ENCODE data around the gene WWC1.
"Not testable (repeated sequence)": the region's sequence is repeated elsewhere in the genome, so short reads cannot be mapped to it uniquely, and the experiment has no call there.

WWC1 gene

DNA sequence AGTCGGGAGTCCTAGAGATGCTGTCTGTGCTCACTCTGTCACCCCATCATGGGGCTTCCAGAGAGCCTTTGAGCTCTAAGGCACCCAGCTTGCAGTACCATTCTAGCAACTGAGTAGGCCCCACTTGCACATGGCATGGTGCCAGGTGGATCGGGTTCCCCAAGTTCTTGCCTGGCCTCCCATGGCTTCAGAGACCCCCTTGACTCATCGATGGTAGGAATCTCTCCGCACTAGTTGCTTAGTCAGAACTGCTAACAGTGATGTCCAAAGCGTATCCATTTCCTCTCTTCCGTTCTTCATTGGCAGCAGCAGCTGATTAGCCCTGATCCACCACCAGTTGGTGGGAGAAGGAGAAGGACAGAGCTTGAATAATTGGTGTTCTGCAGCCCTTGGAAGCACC is 124.5 kb downstream of the WWC1 start:
- DNase-seq, result no peak

DNA sequence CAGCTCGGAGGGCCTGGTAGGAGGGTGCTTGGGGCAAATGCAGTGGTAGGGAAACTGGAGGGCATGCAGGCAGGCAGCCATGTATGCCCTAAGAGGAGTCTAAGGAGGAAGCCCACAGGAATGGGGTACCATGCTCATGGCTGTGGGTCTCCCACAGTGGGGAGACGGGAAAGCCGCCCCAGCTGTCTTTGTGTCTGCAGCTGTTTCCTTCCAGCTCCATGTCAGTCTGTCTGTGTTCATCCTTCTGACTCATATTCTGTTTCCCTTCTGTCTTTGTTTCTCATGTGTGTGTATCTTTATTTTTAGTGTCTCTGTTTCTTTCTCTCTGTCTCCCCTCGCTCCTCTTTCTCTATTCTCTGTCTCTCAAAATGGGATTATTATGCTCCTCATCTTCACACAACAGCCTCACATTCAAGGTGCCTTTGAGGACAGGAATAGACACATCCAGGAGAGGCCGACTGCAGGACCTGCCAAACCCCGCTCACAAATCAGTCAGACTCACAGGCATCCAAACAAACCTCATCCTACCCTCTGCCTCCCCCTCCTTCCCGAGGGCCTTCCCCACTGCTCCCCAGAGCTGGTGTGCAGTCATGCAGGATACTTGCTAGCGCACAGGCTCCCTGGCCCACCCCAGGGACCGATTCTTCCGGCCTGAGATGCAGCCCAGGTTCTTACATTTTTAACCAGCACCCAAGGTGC is 126.4 kb downstream of the WWC1 start:
- DNase-seq, result no peak

DNA sequence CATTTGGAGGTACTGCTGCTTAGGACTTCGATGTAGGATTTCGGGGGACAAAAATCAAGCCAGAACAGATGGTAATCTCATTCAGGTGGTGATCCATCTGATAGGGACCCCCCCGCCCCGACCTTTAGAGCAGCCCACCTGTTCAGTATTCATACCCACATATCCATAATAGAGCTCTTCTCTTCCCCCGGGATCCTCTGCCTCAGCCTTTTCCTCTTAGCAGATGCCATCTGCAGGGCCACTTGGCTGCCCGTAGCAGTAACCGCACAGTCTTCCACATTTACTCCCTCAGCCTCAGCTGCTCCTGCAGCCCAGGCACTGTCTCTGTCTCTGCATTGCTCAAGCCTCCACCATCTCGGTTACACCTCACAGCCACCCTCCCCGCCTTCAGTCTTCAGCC is 129.0 kb downstream of the WWC1 start:
- DNase-seq, result no peak

DNA sequence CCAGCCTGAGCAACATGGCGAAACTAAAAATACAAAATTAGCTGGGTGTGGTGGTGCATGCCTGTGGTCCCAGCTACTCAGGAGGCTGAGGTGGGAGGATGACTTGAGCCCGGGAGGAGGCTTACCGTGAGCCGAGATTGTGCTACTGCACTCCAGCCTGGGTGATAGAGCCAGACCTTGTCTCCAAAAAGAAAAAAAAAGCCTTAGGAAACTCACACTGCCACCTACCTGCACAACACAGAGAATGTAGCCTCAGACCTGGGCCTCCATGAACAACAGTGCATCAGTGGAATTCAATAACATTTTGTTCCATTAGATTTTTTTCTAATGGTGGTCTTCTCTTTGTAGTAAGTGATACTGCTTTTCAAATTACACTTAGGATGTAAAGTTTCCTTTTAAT is 131.0 kb downstream of the WWC1 start:
- DNase-seq, result no peak

DNA sequence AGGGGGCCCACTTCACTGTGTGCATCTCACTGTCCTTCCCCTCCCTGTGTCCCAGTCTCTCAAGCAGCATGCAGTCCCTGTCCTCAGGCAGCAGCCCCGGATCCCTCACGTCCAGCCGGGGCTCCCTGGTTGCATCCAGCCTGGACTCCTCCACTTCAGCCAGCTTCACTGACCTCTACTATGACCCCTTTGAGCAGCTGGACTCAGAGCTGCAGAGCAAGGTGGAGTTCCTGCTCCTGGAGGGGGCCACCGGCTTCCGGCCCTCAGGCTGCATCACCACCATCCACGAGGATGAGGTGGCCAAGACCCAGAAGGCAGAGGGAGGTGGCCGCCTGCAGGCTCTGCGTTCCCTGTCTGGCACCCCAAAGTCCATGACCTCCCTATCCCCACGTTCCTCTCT is 132.0 kb downstream of the WWC1 start:
- no peak for DNase-seq

DNA sequence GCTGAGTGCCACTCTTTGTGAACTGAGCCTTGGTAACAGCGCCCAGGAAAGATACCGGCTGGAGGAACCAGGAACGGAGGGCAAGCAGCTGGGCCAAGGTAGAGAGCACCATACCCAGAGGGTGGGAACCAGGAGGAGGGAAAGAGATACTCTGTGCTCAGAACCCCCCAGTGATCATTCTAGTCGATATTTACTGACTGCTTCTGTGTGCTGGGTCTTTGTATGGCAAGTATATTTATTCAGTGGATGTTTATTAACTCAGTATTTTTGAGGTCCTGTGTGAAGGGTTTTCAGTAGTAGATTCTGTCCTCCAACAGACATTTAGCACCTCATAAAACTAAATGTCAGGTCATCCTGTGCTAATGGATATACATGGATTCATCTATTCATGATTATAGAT is 132.5 kb downstream of the WWC1 start:
- no peak for DNase-seq

DNA sequence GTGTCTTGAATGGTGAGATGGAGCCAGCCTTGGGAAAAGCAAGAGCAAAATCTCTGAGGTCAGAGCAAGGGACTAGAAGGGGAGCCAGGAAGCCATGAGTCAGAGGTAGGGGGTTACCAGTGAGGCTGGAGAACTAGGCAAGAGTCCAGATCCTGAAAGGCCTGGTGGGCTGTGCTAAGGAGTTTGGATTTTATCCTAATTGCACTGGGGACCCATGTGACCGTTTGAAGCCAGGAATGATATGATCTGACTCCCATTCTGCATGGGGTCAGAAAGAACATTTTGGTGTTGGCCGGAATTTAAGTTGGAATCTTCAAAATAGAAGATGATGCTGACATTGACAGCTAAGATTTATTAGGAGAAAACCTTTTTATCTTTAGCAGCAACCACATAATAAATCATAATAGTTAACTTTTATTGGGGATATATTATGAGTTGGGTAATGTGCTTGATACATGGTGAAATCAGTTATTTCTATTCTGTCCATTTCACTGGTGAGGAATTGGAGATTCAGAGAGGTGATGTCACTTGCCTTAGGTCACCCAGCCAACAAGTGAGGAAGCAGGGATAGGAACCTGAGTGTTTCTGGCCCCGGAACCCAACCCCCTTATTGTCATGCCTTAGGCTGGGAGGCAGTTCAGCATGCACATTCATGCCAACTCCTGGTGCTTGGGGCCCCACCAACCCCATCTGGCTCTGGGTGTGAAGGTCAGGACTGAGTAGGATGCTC is 133.3 kb downstream of the WWC1 start:
- no peak for DNase-seq

DNA sequence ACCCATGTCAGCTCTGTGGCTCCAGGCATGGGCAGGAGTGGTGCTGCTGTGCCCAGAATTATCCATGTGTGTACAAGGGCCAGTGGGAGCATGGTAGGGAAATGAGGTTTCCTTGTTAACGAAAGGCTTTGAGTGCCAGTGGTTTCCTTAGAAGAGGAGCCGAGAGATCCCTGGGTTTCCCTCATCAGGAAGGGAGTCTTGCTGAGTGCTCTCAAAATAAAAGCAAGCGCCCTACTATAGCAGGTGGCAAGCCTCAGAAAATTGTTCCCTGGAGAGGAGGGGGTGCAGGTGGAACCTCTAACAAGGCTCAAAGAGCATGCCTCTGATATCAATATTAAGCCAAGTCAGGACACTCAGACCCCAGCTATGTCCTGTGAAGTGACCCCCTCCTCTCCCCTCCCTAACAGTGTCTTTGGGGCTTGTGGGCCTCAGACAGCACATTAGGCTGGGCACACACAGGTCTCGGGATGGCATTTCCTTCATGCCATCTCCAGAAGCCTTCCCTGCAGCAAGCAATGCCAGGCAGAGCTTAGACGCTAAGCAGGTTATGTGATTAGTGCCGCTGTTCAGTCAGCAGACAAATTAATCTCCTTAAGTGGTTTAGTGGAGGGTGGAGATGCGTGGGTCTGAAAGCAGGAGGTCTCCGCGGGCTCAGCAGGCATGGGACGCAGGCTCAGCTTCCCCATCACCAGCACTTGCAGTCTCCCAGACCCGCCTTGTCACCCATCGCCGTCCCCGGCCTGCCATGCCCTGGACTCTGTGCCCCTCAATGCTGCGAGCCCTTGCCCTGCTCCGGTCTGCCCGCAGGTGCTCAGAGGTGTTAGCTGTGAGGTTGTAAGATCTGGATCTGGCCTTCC is 134.8 kb downstream of the WWC1 start:
- DNase-seq, result no peak

DNA sequence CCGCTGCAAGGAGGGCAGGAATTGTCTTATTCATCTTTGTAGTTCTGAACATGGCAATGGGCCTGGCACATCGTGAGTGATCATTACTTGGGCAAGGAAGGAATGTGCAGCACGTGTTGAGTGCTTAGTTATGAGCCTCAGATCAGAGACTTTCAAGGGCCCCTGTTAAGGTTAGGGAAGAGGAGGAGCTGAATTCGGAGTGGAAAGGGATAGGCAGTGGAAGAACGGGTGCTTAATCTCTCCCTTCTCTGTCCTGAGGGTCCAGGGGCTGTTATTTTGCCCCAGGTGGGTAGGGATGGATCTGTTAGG is 135.4 kb downstream of the WWC1 start:
- no peak for DNase-seq

DNA sequence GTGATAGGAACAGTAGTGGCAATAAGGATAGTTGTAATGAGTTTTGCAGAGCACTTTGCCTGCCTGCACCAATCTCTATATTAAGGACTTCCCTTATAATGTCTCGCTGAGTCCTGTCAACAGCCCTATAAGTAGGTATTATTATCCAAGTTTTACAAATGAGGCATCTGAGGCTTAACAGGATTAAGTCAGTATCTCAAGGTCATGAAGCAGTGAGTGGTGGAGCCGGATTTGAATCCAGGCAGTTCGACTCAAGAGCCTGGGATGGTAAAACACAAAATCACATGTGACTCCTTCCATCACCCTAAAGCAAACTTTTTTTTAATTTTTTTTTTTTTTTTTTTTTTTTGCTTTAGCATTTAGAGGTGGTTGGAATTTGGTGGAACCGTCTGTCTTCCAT is 135.8 kb downstream of the WWC1 start:
- DNase-seq, result no peak

DNA sequence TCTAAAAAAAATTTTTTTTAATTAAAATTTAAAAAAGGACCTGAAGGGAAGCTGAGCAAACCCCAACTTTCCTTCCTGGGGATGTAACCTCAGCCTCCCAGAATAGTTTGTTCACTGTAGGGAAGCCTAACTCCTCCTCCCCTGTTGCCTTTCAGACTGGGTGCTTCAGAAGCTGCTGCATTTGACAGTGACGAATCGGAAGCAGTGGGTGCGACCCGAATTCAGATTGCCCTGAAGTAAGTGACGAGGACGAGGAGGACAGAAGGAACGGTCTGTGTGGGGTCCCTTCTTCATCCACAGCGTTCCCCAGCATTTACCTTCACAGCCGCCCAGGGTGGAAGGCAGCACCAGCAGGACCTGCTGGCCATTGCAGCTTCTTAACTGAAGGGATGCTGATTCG is 137.1 kb downstream of the WWC1 start:
- no peak for DNase-seq

DNA sequence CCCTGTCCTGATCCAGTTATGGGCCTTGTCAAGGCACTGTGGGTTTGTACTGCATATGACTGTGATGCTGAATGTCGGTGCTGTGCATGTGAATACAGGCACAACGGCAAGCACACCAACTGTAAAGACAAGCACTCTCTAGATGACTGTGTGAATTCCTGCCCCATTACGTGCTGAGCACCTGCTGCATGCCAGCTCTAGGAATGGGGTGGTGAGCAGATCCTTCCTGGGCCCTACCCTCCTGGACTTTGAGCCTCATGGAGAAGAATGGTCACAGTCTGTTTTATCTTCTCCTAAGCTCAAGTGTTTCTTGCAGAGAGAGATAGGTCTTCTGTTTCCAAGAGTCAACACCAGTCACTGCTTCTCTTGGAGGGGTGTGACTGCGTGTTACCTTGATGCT is 138.9 kb downstream of the WWC1 start:
- no peak for DNase-seq

DNA sequence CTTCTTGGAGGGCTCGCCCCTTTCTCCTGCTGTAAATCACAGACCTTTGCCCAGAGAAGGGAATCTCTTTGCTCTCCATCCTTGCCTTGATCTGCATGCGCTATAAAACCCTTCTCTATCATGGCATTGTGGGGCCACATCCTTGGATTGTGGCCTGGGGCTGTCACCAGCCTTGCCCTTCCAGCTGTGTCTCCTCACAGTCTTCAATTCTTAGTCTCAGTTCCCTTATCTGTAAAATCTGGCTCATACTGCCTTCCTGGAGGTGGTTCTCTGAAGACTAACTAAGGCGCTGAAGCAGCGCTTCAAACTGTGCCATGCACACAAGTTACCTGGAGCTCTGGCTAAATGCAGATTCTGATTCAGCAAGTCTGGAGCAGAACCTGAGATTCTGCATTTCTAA is 141.5 kb downstream of the WWC1 start:
- no peak for DNase-seq

DNA sequence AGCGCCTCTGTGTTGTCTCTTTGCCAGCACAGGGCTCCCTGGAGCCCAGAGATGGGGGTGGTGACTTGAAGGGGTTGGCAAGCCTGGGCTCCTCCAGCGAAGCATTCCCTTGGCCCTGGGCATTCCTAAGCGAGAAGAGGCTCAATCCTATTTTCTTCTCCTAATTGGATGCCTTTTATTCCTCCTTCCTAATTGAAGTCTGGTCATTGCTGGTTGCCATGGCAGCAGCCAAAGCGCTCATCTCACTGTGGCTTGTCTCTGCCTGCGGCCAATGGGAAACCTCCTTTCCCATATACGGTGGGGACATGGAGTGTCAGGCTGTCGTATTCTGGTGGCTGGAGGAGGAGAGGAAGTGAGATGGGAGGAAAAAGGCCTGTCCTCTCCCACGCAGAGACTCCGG is 142.6 kb downstream of the WWC1 start:
- DNase-seq, result peak; percentile 19 to 35

DNA sequence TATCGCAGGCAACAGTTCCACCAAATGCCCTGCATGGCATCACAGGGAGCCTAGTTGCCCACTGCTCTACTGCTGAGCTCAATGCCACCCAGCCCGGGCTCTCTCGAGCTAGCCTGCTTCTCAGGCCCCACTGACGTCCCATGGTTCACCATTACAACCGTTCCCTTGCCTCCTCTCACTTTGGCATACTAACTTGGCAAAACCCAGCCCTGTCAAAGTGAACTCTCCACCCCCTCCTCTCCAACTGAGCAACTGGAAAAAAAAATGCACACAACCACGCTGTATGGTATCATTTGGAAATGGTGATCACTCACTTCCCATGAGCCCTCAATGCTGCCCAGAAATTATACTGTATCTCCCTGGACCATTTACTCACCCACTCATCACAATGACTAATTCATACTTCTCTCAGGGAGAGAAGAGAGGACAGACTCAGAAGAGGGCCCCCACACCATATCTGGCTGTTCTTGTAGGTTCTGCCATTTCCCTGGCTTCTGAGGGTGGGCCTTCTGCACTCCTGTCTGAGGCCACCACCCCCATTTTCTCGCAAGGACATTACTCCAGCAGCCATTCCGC is 143.4 kb downstream of the WWC1 start:
- DNase-seq, result no peak

DNA sequence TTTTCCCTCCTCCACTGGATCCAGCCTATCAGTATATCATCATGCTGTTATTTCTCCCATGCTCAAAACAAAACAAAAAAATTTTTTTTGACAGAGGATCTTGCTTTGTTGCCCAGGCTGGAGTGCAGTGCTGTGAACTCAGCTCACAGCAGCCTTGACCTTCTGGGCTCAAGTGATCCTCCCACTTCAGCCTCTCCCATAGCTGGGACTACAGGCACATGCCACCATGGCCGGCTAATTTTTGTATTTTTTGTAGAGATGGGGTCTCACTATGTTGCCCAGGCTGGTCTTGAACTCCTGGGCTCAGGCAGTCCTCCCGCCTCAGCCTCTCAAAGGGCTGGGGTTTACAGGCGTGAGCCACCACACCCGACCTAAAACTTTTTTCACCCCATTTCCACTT is 143.9 kb downstream of the WWC1 start:
- not testable (repeated sequence) for DNase-seq

DNA sequence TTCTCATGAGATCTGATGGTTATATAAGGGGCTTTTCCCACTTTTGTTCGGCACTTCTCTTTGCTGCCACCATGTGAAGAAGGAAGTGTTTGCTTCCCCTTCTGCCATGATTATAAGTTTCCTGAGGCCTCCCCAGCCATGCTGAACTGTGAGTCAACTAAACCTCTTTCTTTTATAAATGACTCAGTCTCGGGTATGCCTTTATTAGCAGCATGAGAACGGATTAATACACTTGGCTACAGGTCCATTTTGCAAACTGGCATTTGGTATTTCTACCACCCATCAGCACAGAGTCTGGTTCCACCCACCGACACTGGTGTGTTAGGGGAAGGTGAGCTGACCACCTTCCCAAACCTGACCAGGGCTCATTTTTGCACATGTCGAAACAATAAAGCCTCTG is 146.9 kb downstream of the WWC1 start:
- DNase-seq, result no peak

DNA sequence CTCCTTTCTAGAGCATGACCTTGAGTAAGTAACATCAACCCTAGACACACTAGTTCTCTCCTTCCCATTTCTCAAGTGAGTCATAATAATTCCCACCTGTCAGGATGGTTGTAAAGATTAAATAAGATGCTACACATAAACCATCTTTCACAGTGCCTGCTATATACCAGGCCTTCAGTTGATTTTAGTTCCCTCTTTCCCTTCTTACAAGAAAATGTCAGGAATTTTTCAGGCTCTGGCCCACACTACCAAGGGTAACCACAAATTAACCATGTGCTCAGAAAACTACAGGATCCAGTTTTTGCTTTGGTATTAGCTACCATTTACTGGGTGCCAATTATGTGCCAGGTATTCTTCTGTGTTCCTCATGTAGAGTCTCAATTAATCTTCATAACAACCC is 152.1 kb downstream of the WWC1 start:
- no peak for DNase-seq

DNA sequence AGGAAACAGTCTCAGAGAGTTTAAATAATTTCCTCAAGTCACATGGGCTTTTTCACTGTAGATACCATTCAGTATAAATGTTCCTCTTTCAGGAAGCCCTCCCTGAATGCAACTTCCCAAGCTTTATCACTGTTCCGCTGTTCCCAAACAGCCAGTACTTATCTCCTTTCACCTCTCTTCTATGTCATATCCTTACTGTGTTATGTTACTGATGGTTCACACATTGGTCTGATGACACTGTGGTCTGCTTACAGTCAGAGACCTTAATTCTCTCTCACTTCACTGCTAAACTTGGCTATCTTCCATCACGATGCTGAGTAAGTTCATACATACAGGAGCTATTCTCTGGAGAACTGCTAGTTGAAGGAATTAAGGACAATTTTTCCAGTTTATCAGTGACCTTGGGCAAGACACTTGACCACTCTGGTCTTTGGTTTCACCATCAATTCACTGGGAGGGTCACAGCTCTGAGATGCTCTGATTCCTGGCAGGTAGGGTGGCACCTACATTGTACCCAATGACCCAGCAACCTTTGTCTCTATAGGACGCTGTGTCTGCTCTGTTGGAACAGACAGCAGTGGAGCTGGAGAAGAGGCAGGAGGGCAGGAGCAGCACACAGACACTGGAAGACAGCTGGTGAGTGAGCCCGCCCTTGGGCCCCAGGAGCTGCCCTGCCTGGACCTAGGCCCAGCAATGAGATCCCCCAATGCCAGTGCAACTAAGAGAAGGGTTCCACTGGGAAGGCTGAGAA is 152.7 kb downstream of the WWC1 start:
- DNase-seq, result no peak

DNA sequence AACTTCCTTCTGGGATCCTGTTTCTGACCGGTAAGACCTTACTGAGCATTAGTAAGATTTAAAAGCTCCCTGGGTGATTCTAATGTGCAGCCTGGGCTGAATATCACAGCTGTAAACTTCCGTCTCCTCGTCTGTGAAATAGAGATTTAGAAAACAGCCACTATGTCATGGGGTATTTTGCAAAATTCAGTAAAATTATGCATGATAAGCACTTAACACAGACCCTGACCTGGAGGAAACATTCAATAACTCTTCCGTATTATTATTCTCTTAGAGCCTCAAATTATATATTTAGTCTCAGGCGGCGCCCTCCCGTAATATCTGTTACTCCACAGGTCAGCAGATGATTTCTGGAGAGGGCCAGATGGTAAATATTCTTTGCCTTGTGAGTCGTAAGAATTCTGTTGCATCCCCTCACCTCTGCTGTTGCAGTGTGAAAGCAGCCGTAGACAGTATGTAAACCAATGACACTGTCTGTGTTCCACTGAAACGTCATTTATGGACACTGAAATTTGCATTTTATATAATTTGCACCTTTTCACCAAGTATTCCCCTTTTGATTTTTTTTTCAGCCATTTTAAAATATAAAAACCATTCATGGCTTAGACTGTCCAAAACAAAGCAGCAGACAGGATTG is 155.7 kb downstream of the WWC1 start:
- no peak for DNase-seq

DNA sequence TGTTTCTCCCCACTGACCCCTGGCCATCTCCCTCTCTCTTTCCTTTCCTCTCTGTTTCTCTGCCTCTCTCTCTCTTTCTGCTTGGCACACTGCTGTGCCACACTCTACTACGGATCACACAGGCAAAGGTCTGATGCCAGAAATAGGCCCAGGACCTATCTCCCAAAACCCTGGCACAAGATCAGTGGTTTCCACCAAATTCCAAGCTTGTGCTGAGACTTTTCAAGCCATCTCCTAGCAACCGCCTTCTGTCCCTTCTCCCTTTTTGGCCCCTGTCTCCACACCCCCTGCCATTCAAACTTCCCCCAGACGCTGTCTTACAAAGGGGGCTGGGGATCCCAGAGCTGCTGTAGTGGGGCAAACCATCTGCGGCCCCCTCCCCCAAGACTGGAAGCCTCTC is 156.4 kb downstream of the WWC1 start:
- DNase-seq, result no peak

DNA sequence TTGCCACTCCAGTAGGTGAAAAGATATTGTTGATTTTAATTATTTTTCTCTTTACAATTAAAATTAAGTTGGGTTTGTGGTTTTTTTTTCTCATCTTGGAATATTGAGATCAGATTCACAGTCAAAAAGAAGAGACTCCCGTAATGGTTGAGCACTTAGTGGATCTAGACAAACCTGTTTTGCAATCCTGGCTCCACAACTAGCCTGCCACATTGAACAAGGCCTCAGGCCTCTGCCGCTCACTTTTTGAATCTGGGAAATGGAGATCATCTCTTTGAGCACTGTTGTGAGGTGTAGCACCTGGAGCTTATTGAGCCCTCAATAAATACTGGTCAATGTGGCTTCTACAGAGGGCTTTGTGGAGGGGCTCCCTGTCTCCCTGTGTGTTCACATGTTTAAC is 157.7 kb downstream of the WWC1 start:
- no peak for DNase-seq
